SU-DHL-6 (cell line): ENCODE results near the gene FBLN7.

Experiments
- CTCF ChIP-seq: fragments of 200-600 bp; sonication (generic); IDR thresholded peaks from one replicate; pipeline ENCODE4 v1.5.1; 2017; ENCODE audit warnings: antibody characterized with exemption, mild to moderate bottlenecking, low read length, moderate library complexity; ENCODE audit not compliant: insufficient read depth, poor library complexity, severe bottlenecking
- EZH2phosphoT487 ChIP-seq: fragments of 200-600 bp; sonication (generic), shearing (Covaris generic); conservative IDR thresholded peaks from 2 replicates; pipeline ENCODE4 v1.6.1; 2018; ENCODE audit warnings: mild to moderate bottlenecking, antibody characterized with exemption, low read length, moderate library complexity, mixed read lengths

GRCh38 chr2:112147382-112148168 lies 9.4 kb downstream of the FBLN7 start:
- no peak for TF ChIP-seq CTCF
- TF ChIP-seq EZH2phosphoT487, result no peak
